ENCODE results near the gene FAM83B.
A peak's percentile ranks its signal among the peaks of the same experiment; 100 is the strongest.
"Not testable (repeated sequence)": the region's sequence is repeated elsewhere in the genome, so short reads cannot be mapped to it uniquely, and the experiment has no call there.

The FAM83B gene

GRCh38 chr6:54846243-54846856 lies at the start of gene FAM83B:
TSS of gene FAM83B (plus strand) at chr6:54846771. CDS start at chr6:54870247, 23,476 bp downstream.
- peak; percentile 31 for DNase-seq

GRCh38 chr6:54796918-54797317 lies 49.7 kb upstream of the FAM83B start:
- not testable (repeated sequence) for DNase-seq

- no peak for DNase-seq
Measured at GRCh38 chr6:54800050-54800600, 46.4 kb upstream of the FAM83B start.

- DNase-seq: no peak
Measured at GRCh38 chr6:54801244-54801643, 45.3 kb upstream of the FAM83B start.

- no peak for DNase-seq
Measured at GRCh38 chr6:54801669-54802068, 44.9 kb upstream of the FAM83B start.

GRCh38 chr6:54802775-54803634 lies 43.6 kb upstream of the FAM83B start:
- no peak for DNase-seq

GRCh38 chr6:54805077-54805476 lies 41.5 kb upstream of the FAM83B start:
- DNase-seq: no peak

- DNase-seq: no peak
Measured at GRCh38 chr6:54810147-54810546, 36.4 kb upstream of the FAM83B start.

GRCh38 chr6:54813892-54814291 lies 32.7 kb upstream of the FAM83B start:
- no peak for DNase-seq

- no peak for DNase-seq
Measured at GRCh38 chr6:54817236-54817635, 29.3 kb upstream of the FAM83B start.

GRCh38 chr6:54817834-54818233 lies 28.7 kb upstream of the FAM83B start:
- no peak for DNase-seq

GRCh38 chr6:54824225-54824624 lies 22.3 kb upstream of the FAM83B start:
- not testable (repeated sequence) for DNase-seq

- DNase-seq: no peak
Measured at GRCh38 chr6:54827010-54827409, 19.6 kb upstream of the FAM83B start.

- DNase-seq: no peak
Measured at GRCh38 chr6:54830216-54830615, 16.4 kb upstream of the FAM83B start.

GRCh38 chr6:54835176-54835575 lies 11.4 kb upstream of the FAM83B start:
- no peak for DNase-seq

GRCh38 chr6:54846857-54847674 lies 495 bp downstream of the FAM83B start:
- peak; percentile 42 for DNase-seq

- DNase-seq: no peak
Measured at GRCh38 chr6:54847799-54848597, 1.4 kb downstream of the FAM83B start.

GRCh38 chr6:54850114-54850513 lies 3.5 kb downstream of the FAM83B start:
- DNase-seq: no peak

GRCh38 chr6:54856129-54856528 lies 9.6 kb downstream of the FAM83B start:
- DNase-seq: no peak

GRCh38 chr6:54860132-54860531 lies 13.6 kb downstream of the FAM83B start:
- DNase-seq: no peak

- DNase-seq: no peak
Measured at GRCh38 chr6:54860739-54861138, 14.2 kb downstream of the FAM83B start.

- no peak for DNase-seq
Measured at GRCh38 chr6:54861905-54862616, 15.5 kb downstream of the FAM83B start.

All from left hindlimb (tissue), 1 donor.